Ovary (tissue), 9 donors: ENCODE measurements around the gene MORN5. TPM values are rescaled to one million over a fixed set of nuclear protein-coding genes. Genes with fewer than 3 reads are reported as not detected.

ENCODE experiments used
- DNase-seq, 5 donors: peaks; one replicate each; pipeline ENCODE4 v3.0.0-alpha.2; 2019 to 2020
- H3K27ac ChIP-seq, 2 donors: fragments of 200-600 bp; one replicate each; pipeline versions ENCODE4 v1.5.1 to v1.8.0; 2019 to 2022
- H3K27me3 ChIP-seq: fragments of 200-600 bp; one replicate; pipeline ENCODE4 v1.8.0; 2022
- H3K36me3 ChIP-seq: fragments of 200-600 bp; sonication (generic); one replicate; pipeline ENCODE4 v1.5.1; 2019
- H3K4me1 ChIP-seq: one replicate; pipeline ENCODE4 v1.8.1; 2013; ENCODE audit warnings: mild to moderate bottlenecking, moderate library complexity; ENCODE audit not compliant: insufficient read depth
- H3K4me3 ChIP-seq: fragments of 200-600 bp; sonication (generic); one replicate; pipeline ENCODE4 v1.5.1; 2017
- H3K9me3 ChIP-seq, 2 donors: fragments of 200-600 bp in 1 of 2; sonication (generic) in 1 of 2; one replicate each; pipeline versions ENCODE4 v1.5.1 to v1.8.1; 2013 to 2019; ENCODE audit warnings: mild to moderate bottlenecking in 1 of 2, moderate library complexity in 1 of 2
- EP300 ChIP-seq: sonication (generic); formaldehyde crosslinking; IDR thresholded peaks from one replicate; pipeline ENCODE4 v1.6.1; 2017; ENCODE audit warnings: antibody characterized with exemption
- POLR2A ChIP-seq: fragments of 450-650 bp; IDR thresholded peaks from one replicate; pipeline ENCODE4 v1.6.1; 2017; ENCODE audit warnings: antibody characterized with exemption, mild to moderate bottlenecking, moderate library complexity
- WGBS, 3 donors: extraction: QIAGEN DNeasy Blood & Tissue Kit in 1 of 3; methylation state at CpG; one replicate each; pipeline versions ENCODE4 v1.1.5 to v1.1.7; 2013 to 2017; 5-methylcytosine and 5-hydroxymethylcytosine counted together
- intact Hi-C, 4 donors: fragments of 100-400 bp; cut with DNase I; formaldehyde crosslinking; loops; one replicate each; pipeline versions ENCODE4 v1.11.0 to v1.15.1; 2022 to 2023
- microRNA-seq, 3 donors: library from miRNA; unstranded; fragments of <30 nt; microRNA quantifications; one replicate each; pipeline versions ENCODE4 to v1.2.0, GENCODE V29; 2019 to 2020
- polyA plus RNA-seq, 2 donors: library from polyadenylated mRNA; stranded (reverse); fragments of 200-250 nt in 1 of 2; fragments of 350-450 nt in 1 of 2; fragmentation: Illumina TruSeq in 1 of 2; extraction: RNeasy Lipid Tissue Mini Kit (QIAGEN cat#74804) in 1 of 2; gene quantifications; one replicate each; pipeline ENCODE4 v1.2.3, GENCODE V29; 2013 to 2014
- small RNA-seq: library from RNA; depleted of rRNA; stranded (forward); fragments of <200 nt; gene quantifications from one replicate; pipeline ENCODE3, GENCODE V24; 2016
- total RNA-seq, 7 donors: library from RNA; depleted of rRNA in 2 of 7; stranded (reverse); fragments of >200 nt in 2 of 7; fragmentation: NEBNext Ultra II Directional in 3 of 7; extraction: Animal tissue kit (Norgen Biotek cat#: 25700) in 3 of 7; gene quantifications; one replicate each; pipeline versions ENCODE4 v1.1.0 to v1.2.4, GENCODE V29; 2016 to 2023
- TF ChIP-seq, protein P1 (sequence below), 3 donors: fragments of 450-650 bp in 2 of 3; fragments of 200-600 bp in 1 of 3; IDR thresholded peaks; one replicate each; pipeline versions ENCODE4 v1.5.1 to v1.8.0; 2016 to 2022; ENCODE audit warnings: antibody characterized with exemption in 3 of 3, mild to moderate bottlenecking in 1 of 3
- donor health status: DM: no; HTN: no; CAD: no; lungs with moderate emphysema.
- donor health status: DM: no; HTN: no; CAD: no.
- donor health status: Bipolar disorder and iron deficiency.
- donor health status: DM: yes; HTN: yes; CAD: no.
- donor health status: DM: no; HTN: no; CAD: no.
- donor health status: DM: yes; HTN: yes; CAD: no.

Gene MORN5
- total and polyA plus RNA-seq, 9 donors: 0.63 to 25.4 (median 1.6) TPM; not detected in 2

DNA sequence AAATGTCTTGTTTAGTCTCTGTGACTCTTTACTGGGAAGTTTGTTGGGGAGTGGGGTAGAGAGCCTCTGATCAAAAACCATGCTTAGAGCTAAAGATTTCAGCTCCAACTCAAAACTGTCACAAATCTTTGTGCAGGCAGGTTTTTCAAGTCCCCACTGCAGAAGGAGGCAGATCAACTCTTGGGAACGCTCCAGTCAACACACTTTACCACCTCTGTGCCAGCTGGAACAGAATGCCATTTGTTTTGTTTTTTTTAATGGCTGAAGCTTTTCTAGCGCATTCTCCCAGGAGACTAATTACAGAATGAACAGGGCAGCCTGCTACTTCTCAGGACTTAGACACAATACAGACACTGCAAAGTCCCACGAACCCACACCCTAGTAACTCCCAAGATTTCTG, 87.0 kb downstream of the MORN5 start:
- H3K4me1 ChIP-seq: no peaks in the 10 kb centered on the region
- TF ChIP-seq EP300: no peak
- TF ChIP-seq, protein P1, sequence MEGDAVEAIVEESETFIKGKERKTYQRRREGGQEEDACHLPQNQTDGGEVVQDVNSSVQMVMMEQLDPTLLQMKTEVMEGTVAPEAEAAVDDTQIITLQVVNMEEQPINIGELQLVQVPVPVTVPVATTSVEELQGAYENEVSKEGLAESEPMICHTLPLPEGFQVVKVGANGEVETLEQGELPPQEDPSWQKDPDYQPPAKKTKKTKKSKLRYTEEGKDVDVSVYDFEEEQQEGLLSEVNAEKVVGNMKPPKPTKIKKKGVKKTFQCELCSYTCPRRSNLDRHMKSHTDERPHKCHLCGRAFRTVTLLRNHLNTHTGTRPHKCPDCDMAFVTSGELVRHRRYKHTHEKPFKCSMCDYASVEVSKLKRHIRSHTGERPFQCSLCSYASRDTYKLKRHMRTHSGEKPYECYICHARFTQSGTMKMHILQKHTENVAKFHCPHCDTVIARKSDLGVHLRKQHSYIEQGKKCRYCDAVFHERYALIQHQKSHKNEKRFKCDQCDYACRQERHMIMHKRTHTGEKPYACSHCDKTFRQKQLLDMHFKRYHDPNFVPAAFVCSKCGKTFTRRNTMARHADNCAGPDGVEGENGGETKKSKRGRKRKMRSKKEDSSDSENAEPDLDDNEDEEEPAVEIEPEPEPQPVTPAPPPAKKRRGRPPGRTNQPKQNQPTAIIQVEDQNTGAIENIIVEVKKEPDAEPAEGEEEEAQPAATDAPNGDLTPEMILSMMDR (IDR thresholded peaks at IDR 0.05): no peak
- TF ChIP-seq POLR2A: no peak
- no peaks in the 10 kb centered on the region for H3K9me3 ChIP-seq
- H3K27me3 ChIP-seq: no peaks in the 10 kb centered on the region
- 80 to 91% (median 90%) methylated on average over 3 of the region's 3 CpGs for WGBS, 3 donors
- no peak overlapping the region for H3K27ac ChIP-seq
- H3K4me3 ChIP-seq: no peak overlapping the region
- H3K36me3 ChIP-seq: no peaks in the 10 kb centered on the region
- intact Hi-C loops: no loop called here
- no peak for DNase-seq

DNA sequence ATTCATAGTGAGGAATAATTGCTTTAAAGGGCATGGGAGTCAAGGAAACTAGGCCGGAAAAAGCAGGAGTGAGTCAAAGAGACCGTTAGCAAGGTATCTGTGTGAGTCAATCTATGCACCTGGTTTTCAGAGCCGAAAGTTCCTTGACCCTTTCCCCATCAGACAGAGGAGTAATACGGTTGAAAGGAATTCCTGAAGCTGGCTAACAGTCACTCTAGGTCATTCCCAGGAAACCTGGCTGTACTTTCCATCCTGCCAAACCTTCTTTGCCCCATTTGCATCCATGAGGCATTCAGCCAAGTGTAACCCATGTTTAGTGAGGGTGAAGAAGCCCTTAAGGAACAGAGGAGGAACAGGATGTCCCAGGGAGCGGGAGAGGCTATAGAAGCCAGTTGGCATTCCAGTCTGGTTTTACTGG, 88.7 kb downstream of the MORN5 start:
- Histone ChIP-seq H3K27ac (no peak overlapping the region), H3K36me3 (no peaks in the 10 kb centered on the region), H3K9me3 (no peaks in the 10 kb centered on the region), H3K4me1 (no peaks in the 10 kb centered on the region), H3K27me3 (no peaks in the 10 kb centered on the region), H3K4me3 (no peak overlapping the region)
- DNase-seq: no peak
- TF ChIP-seq, protein P1 (IDR thresholded peaks at IDR 0.05): no peak
- no peak for TF ChIP-seq EP300
- TF ChIP-seq POLR2A: no peak
- intact Hi-C loops: no loop called here
- WGBS, 3 donors: 77 to 80% (median 78%) methylated on average over 5 of the region's 5 CpGs

Small RNAs within 50 kb of the gene (microRNA-seq; reads per million reads assigned to microRNA genes)
- gene MIR4478: 0 reads per million in 3 donors

Small RNAs within 50 kb of the gene (small RNA-seq; reads per million reads assigned to genes)
- gene MIR4478: not detected

Other genes with a start within 250 kb of the MORN5 start
- 10 to 100 TPM in 3 of 7 donors, 1 to 10 TPM in 4; 7.5 to 13.5 (median 9.2) TPM for gene TTLL11, start 66.6 kb upstream of the MORN5 start, total RNA-seq
- gene TTLL11, start 66.6 kb upstream of the MORN5 start, polyA plus RNA-seq: 10 to 100 TPM in 1 of 2 donors, 1 to 10 TPM in 1; 6.1 to 10.4 TPM
- gene NDUFA8, start 129 bp upstream of the MORN5 start, total RNA-seq: 10 to 100 TPM; 17.2 to 37.6 (median 32.0) TPM
- gene NDUFA8, start 129 bp upstream of the MORN5 start, polyA plus RNA-seq: 10 to 100 TPM; 49.8 to 88.0 TPM
- gene LHX6, start 69.0 kb downstream of the MORN5 start, total RNA-seq: 1 to 10 TPM in 6 of 7 donors, under 1 TPM in 1; 0.46 to 8.8 (median 2.1) TPM
- 1 to 10 TPM; 5.0 to 6.6 TPM for gene LHX6, start 69.0 kb downstream of the MORN5 start, polyA plus RNA-seq
- 10 to 100 TPM in 6 of 7 donors, 1 to 10 TPM in 1; 8.3 to 23.7 (median 17.0) TPM for gene RBM18, start 104.9 kb downstream of the MORN5 start, total RNA-seq
- gene RBM18, start 104.9 kb downstream of the MORN5 start, polyA plus RNA-seq: 10 to 100 TPM in 1 of 2 donors, 1 to 10 TPM in 1; 9.5 to 25.0 TPM
- 10 to 100 TPM; 17.9 to 28.5 (median 22.2) TPM for gene MRRF, start 105.0 kb downstream of the MORN5 start, total RNA-seq
- 10 to 100 TPM; 15.6 to 29.8 TPM for gene MRRF, start 105.0 kb downstream of the MORN5 start, polyA plus RNA-seq
- gene PTGS1, start 211.1 kb downstream of the MORN5 start, total RNA-seq: 10 to 100 TPM in 1 of 7 donors, 1 to 10 TPM in 6; 1.4 to 37.1 (median 7.0) TPM
- 1 to 10 TPM in 1 of 2 donors, under 1 TPM in 1; 0.90 to 8.2 TPM for gene PTGS1, start 211.1 kb downstream of the MORN5 start, polyA plus RNA-seq